NCI-H82 treated with DMSO at 0.1 percent for 48 hours (cell line): ENCODE measurements around the gene RBSN.

ENCODE experiments used
- DNase-seq: peaks from one replicate; lab custom pipeline; 2025; ENCODE audit not compliant: unreplicated experiment; lab: John Stamatoyannopoulos, UW

Gene RBSN

DNA sequence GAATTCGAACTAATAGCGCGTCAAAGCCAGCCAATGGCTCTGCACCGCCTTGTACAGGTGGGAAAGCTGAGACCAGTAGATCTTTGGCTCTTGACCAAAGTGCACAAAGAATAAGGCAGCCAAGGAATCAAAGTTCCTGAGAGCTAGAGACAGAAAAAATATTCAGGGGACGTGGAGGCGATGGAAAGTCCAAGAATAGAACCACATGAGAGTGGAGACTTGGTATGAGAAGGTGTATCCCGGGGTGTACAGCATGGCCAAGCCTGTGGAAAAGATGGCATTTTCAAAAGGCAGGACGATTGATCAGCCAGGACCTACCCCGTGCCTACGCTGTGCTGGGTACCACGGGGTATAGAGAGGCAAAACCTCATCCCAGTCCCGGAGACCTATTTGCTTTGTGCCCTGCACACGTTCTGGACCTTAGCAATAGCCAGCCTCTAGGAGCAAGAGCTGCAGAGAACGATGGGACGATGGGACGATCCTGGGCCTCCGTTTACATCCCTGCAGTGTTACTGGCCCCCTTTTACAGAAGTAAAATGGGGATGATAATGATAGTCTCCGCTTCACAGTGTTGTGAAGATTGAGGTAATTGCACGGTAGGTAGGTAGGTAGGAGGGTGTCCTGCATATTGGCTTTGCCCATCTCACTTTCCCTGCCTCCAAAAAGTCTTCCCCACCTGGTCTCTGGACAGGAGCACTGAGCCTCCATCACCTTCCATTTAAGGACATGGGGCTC, 583 bp upstream of the RBSN start:
- DNase-seq, result no peak

- DNase-seq, result no peak
Measured at GRCh38 chr3:15097891-15098290, 1.1 kb downstream of the RBSN start.

DNA sequence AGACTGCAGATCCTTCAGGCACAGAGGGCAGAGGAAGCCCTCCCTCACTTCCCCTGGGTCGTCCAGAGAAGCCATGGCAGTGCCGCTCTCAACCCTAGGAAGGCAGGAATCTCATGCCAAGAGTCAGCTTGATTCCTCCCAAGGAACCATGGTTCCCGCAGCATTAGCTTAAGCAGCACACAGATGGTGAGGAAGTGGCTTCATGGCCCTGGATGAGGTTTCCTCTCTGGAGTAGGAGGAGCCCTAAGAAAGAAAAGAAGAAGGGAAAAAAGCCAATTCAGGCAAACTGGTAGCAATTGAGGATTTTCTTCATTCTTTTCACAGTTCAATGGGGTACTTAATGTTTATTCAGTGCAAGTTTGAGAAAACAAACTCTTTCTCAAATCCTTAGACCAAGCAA, 2.9 kb downstream of the RBSN start:
- no peak for DNase-seq

DNA sequence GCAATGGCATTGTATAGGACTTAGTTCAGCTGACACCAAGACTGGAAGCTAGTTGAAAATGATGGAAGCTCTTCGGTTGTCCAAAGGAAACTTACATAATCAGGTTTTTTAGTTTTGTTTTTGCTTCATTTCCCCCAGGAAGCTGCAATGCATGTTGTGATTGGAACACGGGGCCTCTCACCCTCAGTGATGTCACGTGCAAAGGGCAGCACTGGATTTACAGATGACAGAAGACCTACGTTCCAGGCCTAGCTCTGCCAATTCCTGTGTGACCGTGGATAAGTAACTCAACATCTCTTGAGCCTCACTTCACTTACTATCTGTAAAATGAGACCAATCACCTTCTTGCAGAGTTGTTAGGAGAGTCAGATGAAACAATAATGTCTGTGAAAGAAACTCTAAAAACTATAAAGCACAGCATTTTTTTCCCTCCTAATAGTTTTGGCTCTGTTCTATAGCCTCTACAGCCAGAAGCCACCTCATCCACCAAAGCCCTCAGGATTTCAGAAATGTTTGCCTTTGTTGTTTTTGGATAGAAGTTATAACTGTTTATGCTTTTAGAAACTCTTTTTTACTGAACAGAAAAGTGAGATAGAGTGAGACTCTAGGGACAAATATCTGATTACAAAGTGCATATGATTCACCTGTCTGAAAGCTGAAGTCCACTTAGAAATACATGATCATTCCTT, 4.6 kb downstream of the RBSN start:
- DNase-seq, result no peak

- no peak for DNase-seq
Measured at GRCh38 chr3:15092686-15093085, 6.3 kb downstream of the RBSN start.

- DNase-seq, result no peak
Measured at GRCh38 chr3:15091575-15091974, 7.4 kb downstream of the RBSN start.

DNA sequence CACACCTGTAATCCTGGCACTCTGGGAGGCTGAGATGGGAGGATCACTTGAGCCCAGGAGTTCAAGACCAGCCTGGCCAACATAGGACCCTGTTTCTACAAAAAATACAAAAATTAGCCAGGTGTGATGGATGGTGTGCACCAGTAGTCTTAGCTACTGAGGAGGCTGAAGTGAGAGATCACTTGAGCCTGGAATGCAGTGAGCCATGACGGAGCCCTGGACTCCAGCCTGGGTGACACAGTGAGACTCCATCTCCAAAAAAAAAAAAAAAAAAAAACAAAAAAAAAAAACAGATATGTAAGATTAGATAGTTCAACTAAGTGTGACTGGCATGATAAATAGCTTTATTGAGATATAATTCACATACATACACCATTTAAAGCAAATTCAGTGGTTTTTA, 9.7 kb downstream of the RBSN start:
- DNase-seq, result no peak

DNA sequence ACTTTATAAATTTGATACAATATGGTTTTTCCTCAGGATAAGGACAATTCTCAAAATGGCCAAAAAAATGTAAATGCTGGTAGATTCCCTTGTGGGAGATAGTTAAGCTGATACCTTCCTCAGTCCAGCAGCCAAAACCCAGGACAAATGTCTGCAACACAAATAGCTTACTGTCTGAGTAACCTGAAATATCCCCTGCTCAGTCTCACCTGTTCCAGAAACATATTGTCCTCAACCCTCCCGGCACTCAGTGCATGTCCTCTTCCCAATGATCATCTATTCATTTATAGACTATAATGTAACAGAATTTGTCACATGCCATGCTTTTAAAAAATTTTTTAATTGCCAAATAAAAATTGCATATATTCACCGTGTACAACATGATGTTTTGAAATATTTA, 12.2 kb downstream of the RBSN start:
- DNase-seq, result no peak

- no peak for DNase-seq
Measured at GRCh38 chr3:15086263-15086662, 12.7 kb downstream of the RBSN start.

GRCh38 chr3:15083252-15083651, 15.7 kb downstream of the RBSN start:
- no peak for DNase-seq

DNA sequence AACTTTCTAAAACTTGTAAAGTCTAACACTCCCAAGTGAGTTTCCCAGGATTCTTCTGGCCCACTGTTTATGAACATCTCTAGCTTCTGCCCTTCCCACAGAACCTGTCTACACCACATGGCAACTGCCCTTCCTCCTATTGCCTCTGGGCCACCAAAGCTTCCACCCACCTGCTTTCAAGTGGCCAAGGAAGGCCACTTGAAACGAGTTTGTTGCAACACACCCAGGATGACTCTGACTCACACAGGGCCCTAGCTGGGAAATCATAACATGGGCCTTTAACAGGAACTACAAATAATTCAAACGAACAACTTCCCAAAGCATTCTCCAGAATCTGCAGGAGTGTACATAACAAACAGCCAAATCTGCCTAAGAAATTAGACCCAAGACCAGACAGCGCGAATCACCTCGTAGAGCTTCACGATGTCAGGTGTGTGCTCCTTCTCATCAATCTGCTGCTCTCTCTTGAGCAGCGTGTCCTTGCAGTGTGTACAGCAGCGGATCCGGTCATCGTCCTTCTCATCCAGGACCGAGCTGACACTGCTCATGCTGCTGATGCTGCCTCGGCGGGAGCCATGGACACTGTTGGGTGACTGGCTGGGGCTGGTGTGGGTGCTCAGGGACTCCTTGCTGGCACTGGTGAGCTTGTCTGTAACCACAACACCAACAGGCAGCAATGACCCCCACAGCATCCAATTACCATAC, 16.8 kb downstream of the RBSN start:
- no peak for DNase-seq

GRCh38 chr3:15079091-15079490, 19.9 kb downstream of the RBSN start:
- no peak for DNase-seq

DNA sequence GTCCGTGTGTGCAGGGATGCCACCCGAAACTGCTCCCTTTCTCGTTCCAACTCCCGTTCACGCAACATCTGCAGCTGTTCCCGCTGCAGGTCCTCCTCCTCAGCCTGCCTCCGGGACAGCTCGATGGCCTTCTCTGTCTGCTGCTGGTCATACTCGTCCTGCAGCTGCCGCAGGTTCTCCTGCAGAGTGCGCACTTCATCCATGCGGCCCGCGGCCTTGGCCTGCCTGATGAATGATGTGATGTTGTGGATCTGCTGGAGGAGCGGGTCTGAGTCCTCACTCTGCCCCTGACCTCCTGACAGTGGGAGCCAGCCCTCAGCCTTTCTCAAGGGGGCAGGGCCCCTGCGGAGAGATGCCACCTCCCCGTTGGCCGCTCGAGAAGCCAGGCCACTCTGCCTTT, 24.4 kb downstream of the RBSN start:
- DNase-seq, result no peak

DNA sequence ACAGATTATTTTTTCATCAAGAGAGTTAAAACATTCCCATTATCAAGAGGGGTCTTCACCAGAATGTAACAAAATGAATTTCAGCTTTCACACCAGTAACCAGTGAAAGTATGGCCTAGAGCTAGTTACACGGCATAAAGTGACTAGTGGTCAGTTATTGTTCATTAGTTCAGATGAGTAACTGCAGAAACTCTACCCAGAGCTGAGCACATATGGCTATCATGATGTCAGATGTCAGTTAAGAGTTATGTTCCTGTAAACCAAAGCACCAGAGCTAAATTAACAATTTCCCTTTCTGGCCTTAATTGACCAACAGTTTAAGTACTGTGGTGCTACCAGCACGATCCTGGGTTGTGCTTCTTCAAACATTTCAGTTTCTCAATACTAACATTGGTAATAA, 27.2 kb downstream of the RBSN start:
- DNase-seq, result no peak

DNA sequence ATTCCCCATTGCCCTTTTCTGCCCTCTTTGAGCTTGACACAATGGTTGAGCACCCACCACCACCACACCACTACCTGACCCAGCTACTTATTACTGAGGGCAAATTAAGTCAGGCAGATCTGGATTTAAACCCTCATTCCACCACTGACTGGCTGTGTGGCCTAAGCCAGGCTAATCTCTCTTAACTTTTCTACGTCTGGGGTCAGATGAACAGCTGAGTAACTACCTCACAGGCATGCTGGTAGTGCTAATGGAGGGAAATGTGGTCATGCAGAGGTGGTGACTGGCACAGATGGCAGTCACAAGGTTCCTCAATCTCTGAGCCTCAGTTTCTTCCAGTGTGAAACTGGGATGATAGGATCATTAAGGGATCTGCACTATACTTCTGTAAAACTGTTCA, 29.5 kb downstream of the RBSN start:
- peak; percentile 37 for DNase-seq

DNA sequence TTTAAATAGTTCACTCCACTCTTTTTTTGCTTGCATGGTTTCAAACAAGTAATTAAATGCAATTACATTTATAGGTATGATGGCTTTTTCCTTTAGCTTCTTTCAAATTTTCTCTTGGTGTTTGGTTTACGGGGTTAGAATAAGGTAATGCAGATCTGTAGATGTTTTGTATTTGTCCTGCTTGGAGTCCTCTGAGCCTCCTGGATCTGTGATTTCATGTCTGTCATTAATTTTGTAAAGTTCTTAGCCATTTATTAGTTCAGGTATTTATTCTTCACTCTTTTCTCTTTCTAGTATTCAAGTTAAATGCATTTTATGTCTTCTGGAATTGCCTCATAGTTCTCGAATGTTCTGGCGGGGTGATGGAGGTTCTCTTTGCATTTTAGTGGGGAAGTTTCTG, 32.5 kb downstream of the RBSN start:
- no peak for DNase-seq

GRCh38 chr3:15065550-15066007, 33.4 kb downstream of the RBSN start:
- DNase-seq, result no peak

GRCh38 chr3:15064835-15065549, 34.0 kb downstream of the RBSN start, which contains the start of gene MRPS25:
MRPS25 (minus strand) TSS chr3:15065315; CDS start chr3:15065194, 121 bp downstream.
- DNase-seq, result peak; percentile 9

GRCh38 chr3:15064299-15064834, 34.6 kb downstream of the RBSN start:
- DNase-seq, result no peak

DNA sequence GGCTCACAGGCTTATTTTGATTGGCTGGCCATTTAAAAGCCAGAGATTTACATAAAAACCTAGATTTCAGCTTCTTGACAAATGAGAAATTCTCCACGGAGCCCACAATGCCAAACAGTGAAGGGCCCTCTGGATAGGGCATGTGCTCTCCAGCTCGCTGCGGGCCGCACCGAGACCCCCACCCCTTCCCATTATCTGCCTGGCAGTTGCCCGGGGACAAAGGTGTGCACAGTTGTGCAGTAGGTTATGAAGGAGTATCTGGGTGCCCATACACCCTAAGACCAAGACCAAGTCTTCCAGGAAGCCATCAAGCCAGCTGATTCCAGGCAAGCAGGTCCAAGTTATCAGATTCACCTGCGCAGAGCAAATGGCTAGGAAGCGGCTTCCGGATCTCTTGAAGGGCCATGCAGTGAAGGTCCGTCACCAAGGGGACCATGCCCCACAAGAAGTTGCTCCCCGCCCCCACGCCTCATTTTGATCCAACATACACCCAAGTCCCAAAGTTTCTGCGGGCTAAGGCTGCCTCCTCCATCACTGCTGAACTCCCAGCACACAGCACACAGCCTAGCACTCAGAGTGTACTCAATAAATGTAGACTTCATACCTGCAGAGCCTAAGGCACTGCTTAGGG, 35.2 kb downstream of the RBSN start:
- DNase-seq, result no peak

GRCh38 chr3:15063238-15063637, 35.7 kb downstream of the RBSN start:
- no peak for DNase-seq
